Umbilical cord (tissue), 2 donors: Measurements from ENCODE around the gene PCDHGB3. TPM values are rescaled to one million over a fixed set of nuclear protein-coding genes. Genes with fewer than 3 reads are reported as not detected.
"Not testable (repeated sequence)": the region's sequence is repeated elsewhere in the genome, so short reads cannot be mapped to it uniquely, and the experiment has no call there.

Experiments
- DNase-seq: peaks from one replicate; pipeline ENCODE4 v3.0.0-alpha.2; 2015; ENCODE audit warnings: low spot score
- total RNA-seq: library from RNA; depleted of rRNA; stranded (reverse); fragments of >200 nt; gene quantifications from one replicate; pipeline ENCODE4 v1.2.3, GENCODE V29; 2014; ENCODE audit warnings: low replicate concordance; ENCODE audit not compliant: insufficient read depth

The PCDHGB3 gene
- total RNA-seq, 1 donor from 2014 or later, result 11.8 TPM

- DNase-seq, result no peak
These were observed 13.1 kb upstream of the PCDHGB3 start for GRCh38 chr5:141356950-141357349.

GRCh38 chr5:141359790-141360426, 10.1 kb upstream of the PCDHGB3 start, which contains the start of gene PCDHGB2:
PCDHGB2 (plus strand) TSS chr5:141359994; CDS start chr5:141360136, 142 bp downstream.
- no peak for DNase-seq

GRCh38 chr5:141360685-141361084, 9.4 kb upstream of the PCDHGB3 start:
- DNase-seq, result no peak

- no peak for DNase-seq
These were observed 7.3 kb upstream of the PCDHGB3 start for GRCh38 chr5:141362719-141363118.

- DNase-seq, result no peak
These were observed 5.9 kb upstream of the PCDHGB3 start, which contains the start of gene PCDHGA5 for GRCh38 chr5:141363952-141364660. PCDHGA5 (plus strand) TSS chr5:141364162; CDS start chr5:141364331, 169 bp downstream.

- DNase-seq, result no peak
These were observed 3.8 kb upstream of the PCDHGB3 start for GRCh38 chr5:141366016-141366896.

- no peak for DNase-seq
These were observed 1.8 kb downstream of the PCDHGB3 start for GRCh38 chr5:141371572-141372475.

GRCh38 chr5:141373673-141374317, 3.8 kb downstream of the PCDHGB3 start, which contains the start of gene PCDHGA6:
PCDHGA6 (plus strand) TSS chr5:141373891; CDS start chr5:141374084, 193 bp downstream.
- peak; percentile 7 for DNase-seq

- no peak for DNase-seq
These were observed 4.6 kb downstream of the PCDHGB3 start for GRCh38 chr5:141374627-141375026.

GRCh38 chr5:141375444-141376155, 5.6 kb downstream of the PCDHGB3 start:
- DNase-seq, result not testable (repeated sequence)

GRCh38 chr5:141382469-141383294, 12.6 kb downstream of the PCDHGB3 start, which contains the start of gene PCDHGA7:
PCDHGA7 (plus strand) TSS chr5:141382742; CDS start chr5:141382900, 158 bp downstream.
- no peak for DNase-seq

GRCh38 chr5:141383345-141383744, 13.3 kb downstream of the PCDHGB3 start:
- no peak for DNase-seq

- DNase-seq, result no peak
These were observed 14.6 kb downstream of the PCDHGB3 start for GRCh38 chr5:141384471-141385267.

- peak; percentile 6 for DNase-seq
These were observed 17.7 kb downstream of the PCDHGB3 start, which contains the start of gene PCDHGB4 for GRCh38 chr5:141387557-141388311. PCDHGB4 (plus strand) TSS chr5:141387698; CDS start chr5:141387885, 187 bp downstream.

GRCh38 chr5:141388661-141389060, 18.6 kb downstream of the PCDHGB3 start:
- DNase-seq, result no peak

- DNase-seq, result no peak
These were observed 19.4 kb downstream of the PCDHGB3 start for GRCh38 chr5:141389153-141390042.
